ENCODE measurements around the gene PGC.
"Not testable (repeated sequence)": the region's sequence is repeated elsewhere in the genome, so short reads cannot be mapped to it uniquely, and the experiment has no call there.

Gene PGC

GRCh38 chr6:41775293-41775882 lies 28.2 kb upstream of the PGC start:
- no peak for DNase-seq (ENCODE audit: low read depth in 4 of 4, low spot score in 1 of 4)

GRCh38 chr6:41774841-41775240 lies 27.6 kb upstream of the PGC start:
- DNase-seq (ENCODE audit: low read depth in 4 of 4, low spot score in 1 of 4): no peak

- DNase-seq (ENCODE audit: low read depth in 4 of 4, low spot score in 1 of 4): no peak
Observed at GRCh38 chr6:41771058-41771983, 24.1 kb upstream of the PGC start.

GRCh38 chr6:41770381-41771057 lies 23.3 kb upstream of the PGC start:
- no peak for DNase-seq (ENCODE audit: low read depth in 4 of 4, low spot score in 1 of 4)

GRCh38 chr6:41769376-41769775 lies 22.2 kb upstream of the PGC start:
- DNase-seq (ENCODE audit: low read depth in 4 of 4, low spot score in 1 of 4): no peak

- DNase-seq (ENCODE audit: low read depth in 4 of 4, low spot score in 1 of 4): no peak
Observed at GRCh38 chr6:41768545-41769308, 21.5 kb upstream of the PGC start.

- no peak for DNase-seq (ENCODE audit: low read depth in 4 of 4, low spot score in 1 of 4)
Observed at GRCh38 chr6:41767112-41767833, 20.1 kb upstream of the PGC start.

- DNase-seq (ENCODE audit: low read depth in 4 of 4, low spot score in 1 of 4): not testable (repeated sequence)
Observed at GRCh38 chr6:41766043-41766664, 19.0 kb upstream of the PGC start.

GRCh38 chr6:41763470-41763869 lies 16.3 kb upstream of the PGC start:
- DNase-seq (ENCODE audit: low read depth in 4 of 4, low spot score in 1 of 4): no peak

GRCh38 chr6:41759905-41760579 lies 12.8 kb upstream of the PGC start:
- no peak for DNase-seq (ENCODE audit: low read depth in 4 of 4, low spot score in 1 of 4)

- DNase-seq (ENCODE audit: low read depth in 4 of 4, low spot score in 1 of 4): no peak
Observed at GRCh38 chr6:41759106-41759904, 12.1 kb upstream of the PGC start.

- no peak for DNase-seq (ENCODE audit: low read depth in 4 of 4, low spot score in 1 of 4)
Observed at GRCh38 chr6:41758641-41759035, 11.4 kb upstream of the PGC start.

GRCh38 chr6:41757931-41758640 lies 10.9 kb upstream of the PGC start:
- DNase-seq (ENCODE audit: low read depth in 4 of 4, low spot score in 1 of 4): no peak

- no peak for DNase-seq (ENCODE audit: low read depth in 4 of 4, low spot score in 1 of 4)
Observed at GRCh38 chr6:41757271-41757670, 10.1 kb upstream of the PGC start.

GRCh38 chr6:41756354-41756753 lies 9.2 kb upstream of the PGC start:
- no peak for DNase-seq (ENCODE audit: low read depth in 4 of 4, low spot score in 1 of 4)

GRCh38 chr6:41755895-41756294 lies 8.7 kb upstream of the PGC start:
- DNase-seq (ENCODE audit: low read depth in 4 of 4, low spot score in 1 of 4): no peak

- DNase-seq (ENCODE audit: low read depth in 4 of 4, low spot score in 1 of 4): no peak
Observed at GRCh38 chr6:41750374-41750773, 3.2 kb upstream of the PGC start.

GRCh38 chr6:41748542-41748941 lies 1.3 kb upstream of the PGC start:
- DNase-seq (ENCODE audit: low read depth in 4 of 4, low spot score in 1 of 4): no peak

All from stimulated activated CD4-positive, alpha-beta T cell treated with anti-CD3 and anti-CD28 coated beads, Interleukin-1b, Interleukin-23, amount 100 ng/mL, for 24 hours (primary cell).